ENCODE results near the gene KLHL26. TPM values are rescaled to one million over a fixed set of nuclear protein-coding genes. Genes with fewer than 3 reads are reported as not detected.

Gene KLHL26
- total RNA-seq, 1 donor from 2014 or later, result 16.7 TPM

DNA sequence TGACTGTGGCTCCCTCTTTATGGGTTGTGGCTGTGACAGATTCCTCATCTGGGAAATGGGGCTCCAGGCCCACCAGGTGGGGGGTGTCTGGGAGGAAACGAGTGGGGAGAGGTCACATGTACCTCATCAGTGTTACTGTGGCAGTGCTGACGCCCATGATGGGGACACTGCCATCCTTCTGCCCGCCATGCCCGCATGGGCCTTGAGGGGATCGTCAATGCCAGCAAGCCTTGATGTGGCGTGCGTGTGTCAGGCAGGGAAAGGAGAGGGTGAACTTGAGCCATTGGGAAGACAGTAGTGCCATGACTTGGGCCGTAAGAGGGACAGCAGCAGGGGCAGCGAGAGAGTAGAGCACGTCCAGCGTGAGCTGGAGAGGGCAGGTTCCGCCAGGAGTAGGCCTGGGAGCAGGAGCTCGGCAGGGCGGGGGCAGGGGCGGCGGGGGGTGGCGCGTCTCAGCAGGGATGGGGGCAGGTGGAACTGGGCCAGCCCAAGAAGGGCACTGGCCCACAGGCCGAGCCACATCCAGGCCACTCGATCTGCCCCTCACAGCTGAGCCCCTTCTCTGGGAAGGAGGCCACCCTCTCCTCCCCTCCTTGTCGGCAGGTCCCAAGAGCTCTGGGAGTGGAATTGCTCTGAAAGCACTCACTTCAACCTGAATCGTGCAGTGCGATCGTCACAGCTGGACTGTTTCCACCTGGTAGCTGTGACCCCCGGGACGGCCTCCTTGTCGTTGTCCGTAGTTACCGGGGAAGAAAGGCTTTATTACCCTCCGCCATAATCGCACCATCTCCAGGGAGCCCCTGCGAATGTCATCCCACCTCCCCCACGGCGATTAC is 9.9 kb downstream of the KLHL26 start:
- DNase-seq (ENCODE audit: low spot score), result no peak

DNA sequence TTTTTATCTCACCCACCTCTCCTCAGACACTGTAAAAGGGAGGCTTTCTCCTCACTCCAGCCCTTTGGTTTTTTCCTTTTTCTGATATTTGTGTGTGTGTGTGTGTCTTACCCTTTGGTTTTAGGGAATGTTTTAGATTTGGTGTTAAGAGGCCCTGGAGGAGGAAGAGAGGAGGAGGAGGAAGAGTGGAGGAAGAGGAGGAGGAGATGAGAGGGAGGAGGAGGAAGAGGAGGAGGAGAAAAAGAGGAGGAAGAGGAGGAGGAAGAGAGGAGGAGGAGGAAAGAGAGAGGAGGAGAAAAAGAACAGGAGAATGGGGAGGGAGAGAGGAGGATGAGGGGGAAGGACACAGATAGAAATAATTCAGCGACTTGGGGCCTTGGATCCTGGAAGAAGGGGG is 10.5 kb downstream of the KLHL26 start:
- no peak for DNase-seq (ENCODE audit: low spot score)

DNA sequence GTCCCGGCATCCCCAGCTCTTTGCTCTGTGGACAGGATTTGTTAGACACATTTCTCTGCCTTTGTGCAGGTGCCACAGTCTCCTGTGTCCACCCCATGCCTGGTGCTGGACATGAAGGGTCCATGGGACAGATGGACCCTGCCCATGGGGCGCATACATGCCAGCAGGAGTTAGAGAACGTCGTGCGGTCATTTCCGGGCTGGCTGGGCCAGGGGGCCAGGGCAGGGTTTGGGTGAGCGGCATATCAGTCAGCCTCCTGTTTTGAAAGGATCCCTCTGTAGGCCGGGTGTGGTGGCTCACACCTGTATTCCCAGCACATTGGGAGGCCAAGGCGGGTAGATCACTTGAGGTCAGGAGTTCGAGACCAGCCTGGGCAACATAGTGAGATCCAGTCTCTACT is 11.0 kb downstream of the KLHL26 start:
- DNase-seq (ENCODE audit: low spot score), result no peak

DNA sequence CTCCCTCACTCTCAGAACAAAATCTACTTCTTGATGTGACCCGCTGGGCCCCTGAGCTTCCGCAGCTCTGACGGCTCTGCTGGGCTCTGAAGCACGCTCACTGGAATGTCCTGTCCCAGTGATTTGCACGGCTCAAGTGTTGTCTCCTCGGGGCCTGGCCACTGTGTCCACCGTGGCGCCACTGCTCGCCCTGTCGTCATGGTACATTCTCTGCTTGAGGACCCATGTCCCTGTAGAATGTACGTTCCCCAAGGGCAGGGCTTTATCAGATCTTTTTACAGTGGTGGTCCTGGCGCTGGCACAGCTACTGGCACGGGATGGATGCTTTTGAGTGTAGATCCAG is 12.1 kb downstream of the KLHL26 start:
- DNase-seq (ENCODE audit: low spot score), result no peak

DNA sequence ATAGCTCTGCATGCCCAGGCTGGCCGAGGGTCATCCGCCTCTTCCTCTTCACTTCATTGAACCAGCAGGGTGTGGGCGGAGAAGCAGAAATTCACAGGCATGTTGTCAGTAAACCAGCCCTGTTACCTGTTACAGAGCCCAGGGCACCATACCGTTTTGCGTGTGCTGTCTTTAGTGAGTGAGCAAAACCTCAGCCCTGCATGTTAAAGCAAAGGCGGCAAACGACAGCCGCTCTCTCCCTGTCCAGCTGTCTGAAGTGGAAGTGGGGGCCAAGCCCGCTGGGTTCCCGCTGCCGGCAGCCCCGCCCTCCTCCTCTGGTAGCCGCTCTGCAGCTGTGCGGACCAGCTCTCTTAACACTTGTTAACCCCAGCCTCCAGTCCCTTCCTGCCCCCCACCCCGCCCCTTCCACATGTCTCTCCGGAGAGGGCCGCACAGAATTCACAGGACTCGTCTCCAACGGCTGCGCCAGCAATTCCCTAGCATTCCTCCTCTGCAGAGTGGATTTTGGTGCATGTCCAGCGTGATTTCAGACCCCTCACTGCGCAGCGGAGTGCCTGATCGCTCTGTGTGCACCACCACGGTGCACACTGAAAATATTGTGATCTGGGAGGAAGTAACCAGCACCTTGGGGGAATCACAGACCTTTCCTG is 12.7 kb downstream of the KLHL26 start:
- peak; percentile 33 for DNase-seq (ENCODE audit: low spot score)

DNA sequence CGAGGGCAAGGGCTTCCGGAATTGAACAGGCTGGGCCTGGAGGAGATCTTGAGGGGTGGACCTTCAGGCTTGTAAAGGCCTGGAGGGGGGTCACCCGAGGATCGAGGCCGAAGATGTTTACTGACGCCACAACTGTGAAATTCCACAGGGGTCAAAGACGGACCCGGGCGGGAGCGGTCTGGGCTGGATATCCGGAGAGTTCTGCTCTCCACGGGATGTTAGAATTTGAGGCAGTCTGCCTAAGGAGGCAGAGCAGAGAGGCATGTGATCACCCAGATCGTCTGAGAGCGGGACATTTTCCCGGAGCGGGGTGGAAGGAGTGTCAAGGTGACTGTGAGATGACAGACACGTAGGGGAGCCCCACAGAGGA is 13.2 kb downstream of the KLHL26 start:
- peak; percentile 59 for DNase-seq (ENCODE audit: low spot score)

DNA sequence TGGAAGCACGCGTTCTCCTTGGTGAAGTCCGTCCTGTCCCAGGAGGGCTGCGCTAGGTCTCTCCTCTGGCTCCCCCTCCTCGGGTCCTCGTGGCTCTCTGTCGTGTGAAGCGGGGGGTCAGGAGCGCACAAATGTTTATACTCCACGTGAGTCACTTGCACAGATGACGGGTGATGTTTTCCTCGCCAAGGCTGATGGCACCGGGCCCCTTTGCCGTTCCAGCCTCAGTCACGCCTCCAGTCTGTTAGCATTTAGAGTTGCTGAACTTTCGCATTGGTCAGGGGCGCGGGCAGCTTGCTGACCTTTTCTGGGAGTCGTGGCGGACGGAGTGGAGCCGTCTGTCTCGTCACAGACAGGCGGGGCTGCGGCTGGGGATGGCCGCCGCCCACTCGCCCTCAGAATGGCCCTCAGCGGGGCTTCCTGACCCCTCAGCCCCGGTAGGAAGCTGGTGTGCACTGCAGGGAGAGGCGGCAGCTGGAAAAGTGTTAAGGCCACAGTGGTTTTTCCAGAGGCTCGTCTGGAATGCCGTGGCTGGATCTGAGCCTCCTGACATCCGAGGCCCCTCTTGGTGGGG is 13.7 kb downstream of the KLHL26 start:
- DNase-seq (ENCODE audit: low spot score), result peak; percentile 55

DNA sequence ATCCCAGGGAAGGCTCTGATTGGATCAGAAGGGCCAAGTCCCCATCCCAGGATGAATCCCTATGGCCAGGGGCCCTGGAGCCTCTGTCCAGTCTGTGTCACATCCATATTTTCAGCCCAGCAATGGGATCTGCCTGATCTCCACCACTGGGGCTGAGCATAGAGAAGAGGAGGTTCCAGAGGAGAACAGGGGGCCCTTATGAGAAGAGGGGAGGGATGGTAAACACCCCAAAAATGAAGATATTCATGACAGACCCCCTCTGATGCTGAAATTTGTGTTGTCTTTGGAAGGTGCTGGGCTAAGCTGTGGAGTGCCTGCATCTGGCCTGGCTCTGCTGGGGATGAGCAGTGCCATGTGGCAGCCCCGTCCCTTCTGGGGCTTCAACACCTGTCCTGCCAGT is 14.5 kb downstream of the KLHL26 start:
- no peak for DNase-seq (ENCODE audit: low spot score)

DNA sequence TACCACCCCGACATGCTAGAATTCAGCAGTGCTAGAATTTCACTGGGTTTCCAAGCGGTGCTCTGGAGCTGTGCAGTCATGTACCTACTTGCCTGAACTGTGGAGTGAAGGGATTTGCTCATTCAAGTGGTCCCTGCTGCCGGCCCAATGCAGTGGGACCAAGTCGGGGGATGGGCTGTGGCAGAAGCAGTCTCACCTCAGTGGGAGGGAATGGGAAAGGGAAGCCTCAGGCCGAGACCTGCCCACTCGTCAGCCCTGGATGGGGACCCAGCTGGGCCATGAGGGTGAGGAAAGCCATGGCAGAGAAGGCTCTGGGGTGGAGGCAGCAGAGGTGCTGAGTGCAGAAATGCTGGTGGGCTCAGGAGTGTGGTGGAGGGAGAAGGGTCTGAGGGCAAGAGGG is 14.9 kb downstream of the KLHL26 start:
- no peak for DNase-seq (ENCODE audit: low spot score)

DNA sequence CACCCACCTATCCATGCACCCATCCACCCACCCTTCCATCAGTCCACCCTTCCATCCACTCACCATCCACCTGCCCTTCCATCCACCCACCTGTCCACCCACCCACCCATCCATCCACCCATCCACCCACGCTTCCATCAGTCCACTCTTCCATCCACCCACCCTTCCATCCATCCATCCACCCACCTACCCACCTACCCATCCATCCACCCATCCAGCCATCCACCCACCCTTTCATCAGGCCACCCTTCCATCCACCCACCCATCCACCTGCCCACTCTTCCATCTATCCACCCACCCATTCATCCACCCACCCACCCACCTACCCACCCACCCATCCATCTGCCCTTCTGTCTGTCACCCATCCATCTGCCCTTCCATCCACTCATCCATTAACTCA is 17.0 kb downstream of the KLHL26 start:
- no peak for DNase-seq (ENCODE audit: low spot score)

DNA sequence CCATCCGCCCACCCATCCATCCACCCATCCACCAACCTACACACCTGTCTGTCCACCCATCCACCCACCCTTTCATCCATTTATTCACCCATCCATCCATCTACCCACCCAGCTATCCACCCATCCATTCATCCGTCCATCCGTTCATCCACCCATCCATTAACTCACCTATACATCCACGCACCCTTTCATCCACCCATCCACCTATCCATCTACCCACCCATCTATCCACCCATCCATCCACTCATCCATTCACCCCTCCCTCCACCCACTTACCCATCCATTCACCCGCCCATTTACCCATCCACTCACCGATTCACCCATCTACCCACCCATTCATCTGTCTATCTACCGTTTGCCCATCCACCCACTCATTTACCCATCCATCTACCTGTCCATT is 17.6 kb downstream of the KLHL26 start:
- no peak for DNase-seq (ENCODE audit: low spot score)

DNA sequence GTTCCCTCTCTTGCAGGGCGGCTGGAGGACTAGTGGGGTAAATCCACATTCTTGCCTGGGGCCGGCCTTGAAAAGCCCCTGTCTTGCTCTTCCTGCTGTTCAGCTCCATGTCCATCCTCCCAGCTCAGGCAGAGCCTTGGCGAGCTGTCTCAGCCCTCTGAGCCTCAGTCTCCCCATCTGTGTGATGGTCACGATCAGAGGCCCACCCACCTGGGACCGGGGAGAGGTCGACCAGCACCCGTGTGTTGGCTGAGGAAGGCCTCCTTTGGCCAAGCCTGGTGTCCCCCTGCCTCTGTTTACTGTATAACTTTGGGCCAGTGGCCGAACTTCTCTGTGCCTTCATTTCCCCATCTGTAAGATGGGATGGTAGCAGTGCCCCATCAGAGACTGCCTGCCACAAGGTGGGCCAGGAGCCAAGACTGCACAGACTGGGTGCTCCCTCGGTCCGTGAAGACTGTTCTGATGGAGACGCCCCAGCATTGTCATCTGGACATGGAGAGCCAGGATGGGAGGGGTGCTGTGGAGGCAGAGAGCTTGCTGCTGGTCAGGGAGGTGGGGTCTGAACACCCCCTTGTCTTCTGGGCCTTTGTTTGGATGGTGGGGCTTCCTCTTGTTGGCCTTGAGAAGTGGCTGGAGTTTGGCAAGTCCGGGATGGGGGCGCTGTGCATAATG is 18.5 kb downstream of the KLHL26 start:
- no peak for DNase-seq (ENCODE audit: low spot score)

DNA sequence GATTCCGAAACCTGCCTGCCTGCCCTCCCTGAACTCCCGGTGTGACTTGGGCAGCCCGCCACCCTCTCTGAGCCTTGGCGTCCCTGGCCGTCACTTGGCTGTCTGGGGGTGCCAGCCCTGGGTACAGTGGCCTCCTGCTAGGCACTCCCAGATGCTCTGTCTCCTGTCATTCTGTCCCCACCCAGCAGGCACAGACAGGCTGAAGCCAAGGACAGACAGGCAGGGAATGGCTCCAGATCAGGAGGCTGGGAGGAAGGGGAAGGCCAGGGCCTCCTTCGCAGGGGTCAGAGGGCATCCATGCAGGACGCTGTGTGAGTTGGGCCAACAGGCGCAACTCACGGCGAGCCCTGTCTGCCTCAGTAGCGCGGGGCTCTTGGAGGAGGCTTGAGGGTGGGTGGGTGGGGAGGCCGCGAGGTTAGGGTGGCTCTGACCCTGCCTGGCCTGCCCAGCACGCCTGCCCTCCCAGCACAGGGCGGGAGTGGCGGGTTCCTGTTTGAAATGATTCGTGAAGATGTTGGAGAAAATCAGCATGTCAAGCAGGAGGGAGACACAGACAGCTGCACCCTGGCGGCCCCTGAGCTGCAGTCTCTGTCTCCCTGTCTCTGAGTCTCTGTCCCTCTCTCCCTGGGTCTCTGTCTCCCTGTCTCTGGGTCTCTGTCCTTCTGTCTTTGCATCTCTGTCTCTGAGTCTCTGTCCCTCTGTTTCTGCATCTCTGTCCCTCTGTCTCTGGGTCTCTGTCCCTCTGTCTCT is 19.7 kb downstream of the KLHL26 start:
- DNase-seq (ENCODE audit: low spot score), result no peak

DNA sequence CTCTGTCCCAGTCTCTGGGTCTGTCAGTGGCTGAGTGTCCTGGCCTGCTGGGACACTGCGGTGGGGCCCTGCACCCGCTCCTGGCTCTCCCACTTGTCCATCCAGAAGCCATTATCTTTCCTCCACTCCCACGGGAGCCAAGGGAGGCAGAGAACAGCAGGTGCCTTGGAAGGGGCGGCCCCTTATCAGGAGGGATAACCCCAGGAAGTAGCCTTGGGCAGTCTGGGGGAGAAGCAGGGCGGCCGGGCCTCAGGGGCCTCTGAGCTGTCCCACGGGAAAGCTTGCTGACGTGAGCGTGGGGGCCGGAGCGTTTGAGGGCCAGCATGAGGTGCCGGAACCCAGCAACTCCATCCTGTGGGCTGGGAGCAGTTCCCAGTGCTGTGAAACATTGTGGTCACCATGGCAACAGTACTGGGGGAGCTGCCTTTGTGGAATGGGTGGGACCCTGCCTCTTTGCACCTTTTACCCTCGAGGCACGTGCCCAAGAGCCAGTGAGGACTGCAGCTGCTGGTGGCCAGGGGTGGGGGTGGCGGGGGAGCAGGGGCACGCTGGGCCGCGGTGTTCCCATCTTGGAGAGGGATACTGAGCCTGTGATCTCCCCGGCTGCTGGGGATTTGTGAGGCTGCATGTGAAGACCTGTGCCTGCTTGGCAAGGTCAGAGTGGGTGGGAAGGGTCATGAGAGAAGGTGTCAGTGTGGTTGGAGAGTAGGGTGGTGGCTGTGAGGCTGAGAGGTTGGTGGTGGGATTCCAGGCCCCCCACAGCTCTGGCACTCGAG is 20.9 kb downstream of the KLHL26 start:
- peak; percentile 25 for DNase-seq (ENCODE audit: low spot score)

DNA sequence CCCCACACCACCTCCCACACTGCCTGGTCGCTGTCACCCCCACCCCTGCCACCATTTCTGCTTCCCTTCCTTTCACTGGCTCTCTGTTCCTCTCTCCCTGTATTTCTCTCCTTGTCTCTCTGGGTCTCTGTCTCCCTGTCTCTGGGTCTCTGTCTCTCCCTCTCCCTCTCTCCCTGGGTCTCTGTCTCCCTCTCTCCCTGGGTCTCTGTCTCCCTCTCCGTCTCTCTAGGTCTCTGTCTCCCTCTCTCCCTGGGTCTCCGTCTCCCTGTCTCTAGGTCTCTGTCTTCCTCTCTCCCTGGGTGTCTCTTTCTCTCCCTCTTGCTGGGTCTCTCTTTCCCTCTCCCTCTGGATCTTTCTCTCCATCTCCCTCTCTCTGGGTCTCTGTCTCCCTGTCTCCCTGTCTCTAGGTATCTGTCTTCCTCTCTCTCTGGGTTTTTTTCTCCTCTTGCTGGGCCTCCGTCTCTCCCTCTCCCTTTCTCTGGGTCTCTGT is 21.6 kb downstream of the KLHL26 start:
- DNase-seq (ENCODE audit: low spot score), result no peak

DNA sequence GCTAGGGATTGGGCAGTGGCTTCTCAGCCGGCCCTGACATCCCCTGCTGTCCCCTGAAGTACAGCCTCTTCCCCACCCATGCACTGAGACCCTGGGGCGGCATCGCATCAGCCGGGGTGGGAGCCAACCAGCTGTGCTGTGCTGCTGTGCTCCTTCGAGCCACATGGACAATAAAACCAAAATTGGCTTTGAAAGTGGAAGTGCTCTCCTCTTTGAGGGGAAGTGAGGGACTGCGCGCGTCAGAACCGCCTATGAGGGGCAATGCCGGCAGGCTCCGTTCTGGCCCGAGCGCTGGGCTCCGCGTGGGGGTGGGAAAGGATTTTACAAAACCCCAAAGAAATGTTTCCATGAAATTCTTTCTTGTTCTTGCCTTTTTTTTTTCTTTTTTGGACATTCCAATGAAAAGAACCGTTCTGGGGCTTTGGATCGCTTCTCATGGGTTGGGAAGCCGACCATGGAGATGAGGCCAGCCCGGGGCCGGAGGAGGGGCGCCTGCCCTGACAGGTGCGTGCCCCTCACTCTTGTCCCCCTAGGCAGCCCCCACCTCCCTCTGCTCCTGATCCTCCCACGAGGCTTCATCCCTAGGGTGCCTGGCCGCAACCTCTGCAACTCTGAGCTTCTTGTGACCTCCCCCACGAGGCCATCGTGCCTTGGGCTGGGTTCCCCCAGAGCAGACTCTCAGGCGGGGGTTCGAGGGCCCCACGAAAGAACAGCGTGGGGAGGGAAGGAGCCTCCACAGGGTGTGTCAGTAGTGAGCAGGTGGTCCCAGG is 22.6 kb downstream of the KLHL26 start:
- peak; percentile 40 for DNase-seq (ENCODE audit: low spot score)

DNA sequence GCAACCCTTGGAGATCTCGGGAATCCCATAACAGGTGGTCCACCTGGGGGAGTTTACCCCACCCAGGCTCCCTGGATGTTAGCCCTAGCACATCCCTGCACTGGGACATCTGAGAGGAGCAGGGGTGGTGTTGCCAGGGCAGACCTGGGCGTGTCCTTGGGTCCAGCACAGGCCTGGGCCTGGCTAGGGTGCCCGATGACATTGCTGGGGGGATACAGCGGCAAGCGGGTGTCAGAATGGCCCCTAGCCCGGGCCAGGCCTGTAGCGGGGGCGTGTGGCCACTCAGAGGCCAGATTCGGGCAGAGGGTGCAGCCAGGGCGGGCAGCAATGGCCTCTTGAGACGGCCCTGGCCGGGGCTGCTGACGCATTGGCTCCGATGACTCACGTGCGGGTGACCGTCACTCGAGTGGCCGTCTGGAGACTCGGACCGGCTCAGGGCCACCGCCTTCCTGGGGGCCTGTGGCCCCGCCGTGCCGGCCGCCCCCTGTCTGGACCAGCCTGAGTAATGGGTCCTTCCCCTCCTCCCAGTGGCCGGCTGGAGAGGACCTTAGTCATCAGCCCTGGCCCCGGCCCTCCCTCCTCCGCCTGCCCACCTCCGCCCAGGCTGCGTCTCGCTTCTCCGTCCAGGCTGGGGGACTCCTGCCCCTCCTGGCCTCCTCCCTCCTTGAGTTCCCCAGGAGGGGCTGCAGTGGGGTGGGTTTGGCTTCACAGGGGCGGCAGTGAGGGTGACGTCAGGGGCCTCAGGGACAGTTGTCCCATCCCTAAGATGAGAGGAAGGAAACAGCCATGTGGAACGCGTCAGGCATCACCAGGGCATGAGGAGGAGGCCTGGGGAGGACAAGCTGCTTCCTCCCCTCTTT is 23.5 kb downstream of the KLHL26 start:
- no peak for DNase-seq (ENCODE audit: low spot score)

DNA sequence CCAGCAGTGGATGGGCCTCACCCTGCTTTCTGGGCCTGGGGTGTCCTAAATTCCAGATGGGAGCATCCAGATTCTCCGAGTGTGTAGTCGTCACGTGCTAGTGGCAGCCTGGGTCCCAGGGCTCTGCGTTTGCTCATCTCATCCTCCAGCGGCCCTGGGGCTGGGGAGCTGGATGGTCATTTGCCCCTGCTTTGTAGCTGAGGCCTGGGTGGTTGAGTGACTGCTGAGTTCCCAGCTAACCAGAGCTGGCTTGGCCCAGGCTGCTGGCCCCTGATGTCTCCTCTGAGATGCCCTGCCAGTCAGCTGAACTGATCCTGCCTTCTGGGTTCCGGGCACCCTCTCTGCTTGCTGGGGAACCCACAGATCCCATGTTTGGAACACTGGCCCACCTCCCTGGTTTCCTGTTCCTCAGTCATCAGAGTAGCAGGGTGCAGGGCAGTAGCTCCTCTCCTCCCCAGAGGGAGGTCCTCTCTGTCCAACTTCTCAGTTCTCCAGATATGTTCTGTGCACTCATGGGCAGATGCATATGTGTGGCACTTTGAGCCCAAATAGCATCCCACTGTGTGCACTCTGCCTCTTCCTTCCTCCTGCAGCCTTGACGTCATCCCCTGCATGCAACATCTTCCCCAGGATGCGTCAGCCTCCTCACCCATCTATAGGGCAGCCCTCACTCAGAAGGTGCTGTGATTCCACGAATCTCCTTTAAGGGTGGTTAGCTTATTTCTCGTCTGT is 24.3 kb downstream of the KLHL26 start:
- no peak for DNase-seq (ENCODE audit: low spot score)
